ENCODE results near the gene PLD3. TPM values are rescaled to one million over a fixed set of nuclear protein-coding genes. Genes with fewer than 3 reads are reported as not detected.

The PLD3 gene
- total RNA-seq, 1 donor from 2014 or later = 155 TPM

- no peak for DNase-seq (ENCODE audit: low read depth, low spot score)
These were observed 63.5 kb downstream of the PLD3 start for GRCh38 chr19:40411958-40412499.

DNA sequence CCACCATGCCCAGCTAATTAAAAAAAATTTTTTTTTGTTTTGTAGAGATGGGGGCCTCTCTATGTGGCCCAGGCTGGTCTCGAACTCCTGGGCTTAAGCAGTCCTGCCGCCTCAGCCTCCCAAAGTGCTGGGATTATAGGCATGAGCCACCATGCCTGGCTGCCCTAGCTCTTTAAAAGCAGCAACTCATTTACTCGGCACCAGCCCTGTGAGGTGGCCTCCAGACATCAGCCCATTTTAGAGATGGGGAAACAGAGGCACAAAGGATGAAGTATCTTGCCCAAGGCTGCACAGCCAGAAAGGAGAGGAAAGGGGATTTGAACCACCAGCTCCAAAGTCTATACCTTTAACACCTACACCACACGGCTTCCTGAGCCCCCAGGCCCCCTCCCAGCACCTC, 64.4 kb downstream of the PLD3 start:
- no peak for DNase-seq (ENCODE audit: low read depth, low spot score)

DNA sequence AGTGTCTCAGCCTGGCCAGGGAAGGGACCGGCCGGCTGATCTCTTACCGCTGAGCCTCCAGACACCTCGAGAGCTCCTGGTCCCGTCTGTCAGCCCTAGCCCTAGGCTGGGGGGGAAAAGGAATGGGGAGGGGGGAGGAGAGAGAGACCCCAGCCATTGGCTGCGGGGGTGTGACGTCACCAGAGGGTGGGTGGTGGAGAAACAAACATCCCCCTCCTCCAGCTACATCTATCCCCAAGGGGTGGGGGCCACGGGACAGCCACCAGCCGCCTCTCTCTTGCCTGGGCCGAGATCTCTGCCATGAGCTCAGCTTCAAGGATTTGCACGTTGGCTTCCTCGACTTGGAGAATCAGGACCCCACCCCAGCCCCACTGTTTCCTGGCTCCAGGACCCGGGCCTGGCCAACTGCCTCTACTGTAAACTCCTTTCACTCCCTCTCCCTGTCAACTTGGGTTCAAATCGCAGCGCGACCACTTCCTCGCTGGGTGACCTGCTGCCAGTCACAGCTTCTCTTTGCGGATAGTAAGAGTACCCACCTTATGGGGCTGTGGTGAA, 64.9 kb downstream of the PLD3 start, which contains the start of gene PRX:
TSS of gene PRX (minus strand) at position 88 of the 555 bp plus-strand sequence. CDS start 5,446 bp downstream, outside the sequence.
- DNase-seq (ENCODE audit: low read depth, low spot score) = no peak

DNA sequence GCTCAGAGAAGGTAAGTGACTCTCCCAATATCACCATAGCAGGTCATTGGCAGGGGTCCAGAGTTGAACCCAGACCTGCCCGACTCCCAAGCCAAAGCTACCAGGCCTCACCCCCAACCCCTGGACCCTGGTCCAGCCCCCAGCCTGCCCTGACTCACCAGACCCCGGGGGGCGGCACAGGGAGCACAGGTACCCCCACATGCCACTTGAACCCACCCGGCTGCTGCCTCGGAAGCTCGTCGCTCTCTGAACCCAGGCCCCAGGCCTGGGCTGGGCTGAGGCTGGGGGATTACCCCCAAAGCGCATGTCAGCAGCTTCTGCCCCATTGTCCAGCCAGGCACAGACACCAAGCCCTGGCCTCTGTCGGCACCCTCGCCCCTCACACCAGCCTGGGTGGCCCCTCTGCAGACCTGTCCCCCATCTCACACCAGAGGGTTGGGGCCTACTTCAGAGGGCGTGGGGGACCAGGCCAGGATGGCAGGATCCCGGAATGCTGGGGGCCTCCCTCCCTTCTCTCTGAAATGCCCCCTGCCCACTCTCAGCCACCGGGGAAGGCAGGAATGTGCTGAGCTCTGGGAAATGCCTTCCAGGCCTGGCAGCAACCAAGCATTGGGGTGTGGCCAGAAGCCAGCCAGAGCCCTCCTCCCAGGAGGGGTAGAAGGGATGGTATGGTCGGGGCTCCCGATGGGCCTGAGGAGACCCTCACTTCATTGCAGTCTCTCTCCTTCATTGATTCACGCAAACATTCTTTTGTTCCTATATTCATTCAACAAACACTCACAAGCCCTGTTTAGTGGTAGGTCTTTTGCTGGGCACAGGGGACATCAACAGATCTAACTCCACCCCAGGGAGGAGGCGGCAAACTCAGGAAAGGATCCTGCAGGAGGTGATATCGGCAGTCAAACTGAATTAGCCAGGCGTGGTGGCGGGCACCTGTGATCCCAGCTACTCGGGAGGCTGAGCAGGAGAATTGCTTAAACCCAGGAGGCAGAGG, 66.3 kb downstream of the PLD3 start:
- no peak for DNase-seq (ENCODE audit: low read depth, low spot score)

GRCh38 chr19:40415768-40416167, 67.3 kb downstream of the PLD3 start:
- no peak for DNase-seq (ENCODE audit: low read depth, low spot score)

DNA sequence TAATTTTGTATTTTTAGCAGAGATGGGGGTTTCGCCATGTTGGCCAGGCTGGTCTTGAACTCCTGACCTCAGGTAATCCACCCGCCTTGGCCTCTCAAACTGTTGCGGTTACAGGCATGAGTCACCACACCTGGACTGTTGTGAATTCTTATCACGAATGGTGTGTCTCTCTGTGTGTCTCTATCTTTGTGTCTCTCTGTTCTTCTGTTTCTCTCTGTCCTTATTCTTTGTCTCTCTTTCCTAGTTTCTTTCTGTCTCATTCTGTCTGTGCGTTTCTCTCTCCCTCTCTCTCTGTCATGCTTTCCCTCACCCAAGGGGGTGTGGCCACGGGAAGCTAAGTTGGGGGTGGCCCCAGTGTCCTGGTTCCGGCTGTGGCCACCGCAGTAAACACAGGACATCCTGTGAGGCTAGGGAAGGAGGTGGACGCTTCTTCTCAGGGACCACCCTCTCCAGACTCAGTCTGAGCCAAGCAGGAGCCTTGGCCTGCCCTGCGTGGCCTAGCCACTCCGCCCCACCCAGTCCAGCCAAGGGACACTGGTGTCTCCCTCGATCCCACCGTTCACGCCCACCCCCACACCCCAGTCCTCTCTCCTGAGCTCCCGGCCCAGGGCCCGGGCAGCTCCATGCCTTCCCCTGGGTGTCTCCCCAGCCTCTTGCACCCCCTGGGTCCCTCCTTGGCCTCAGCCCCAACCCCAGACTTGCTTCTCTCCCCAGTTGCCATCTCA, 68.6 kb downstream of the PLD3 start:
- no peak for DNase-seq (ENCODE audit: low read depth, low spot score)

DNA sequence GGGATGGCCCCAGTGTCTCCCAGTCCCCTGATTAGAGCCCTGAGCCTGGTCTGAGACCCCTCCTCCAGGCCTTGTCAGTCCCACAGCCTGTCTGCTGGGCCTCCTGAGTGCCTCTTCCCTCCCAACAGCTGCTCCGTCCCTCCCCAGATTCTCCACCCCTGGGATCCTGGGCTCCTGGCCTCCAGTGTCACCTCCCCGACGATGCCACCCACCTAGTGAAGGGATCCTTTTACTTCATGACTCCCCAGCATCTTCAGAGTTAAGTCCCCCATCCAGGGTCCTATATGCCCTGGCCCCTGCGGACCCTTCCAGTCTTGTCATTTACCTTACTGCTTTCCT, 69.1 kb downstream of the PLD3 start:
- no peak for DNase-seq (ENCODE audit: low read depth, low spot score)

DNA sequence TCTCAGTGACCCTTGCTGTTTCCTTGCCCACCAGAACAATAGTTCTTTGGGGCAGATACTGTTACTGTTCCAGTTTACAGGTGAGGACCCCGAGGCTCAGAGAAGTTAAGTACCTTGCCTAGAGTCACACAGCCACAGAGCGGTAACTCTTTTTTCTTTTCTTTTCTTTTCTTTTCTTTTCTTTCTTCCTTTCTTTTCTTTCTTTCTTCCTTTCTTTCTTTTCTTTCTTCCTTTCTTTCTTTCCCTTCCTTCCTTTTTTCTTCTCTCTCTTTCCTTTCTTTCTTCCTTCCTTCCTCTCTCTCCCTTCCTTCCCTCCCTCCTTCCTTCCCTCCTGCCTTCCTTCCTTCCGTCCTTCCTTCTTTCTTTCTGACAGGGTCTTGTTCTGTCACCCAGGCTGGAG, 69.5 kb downstream of the PLD3 start:
- DNase-seq (ENCODE audit: low read depth, low spot score) = no peak

DNA sequence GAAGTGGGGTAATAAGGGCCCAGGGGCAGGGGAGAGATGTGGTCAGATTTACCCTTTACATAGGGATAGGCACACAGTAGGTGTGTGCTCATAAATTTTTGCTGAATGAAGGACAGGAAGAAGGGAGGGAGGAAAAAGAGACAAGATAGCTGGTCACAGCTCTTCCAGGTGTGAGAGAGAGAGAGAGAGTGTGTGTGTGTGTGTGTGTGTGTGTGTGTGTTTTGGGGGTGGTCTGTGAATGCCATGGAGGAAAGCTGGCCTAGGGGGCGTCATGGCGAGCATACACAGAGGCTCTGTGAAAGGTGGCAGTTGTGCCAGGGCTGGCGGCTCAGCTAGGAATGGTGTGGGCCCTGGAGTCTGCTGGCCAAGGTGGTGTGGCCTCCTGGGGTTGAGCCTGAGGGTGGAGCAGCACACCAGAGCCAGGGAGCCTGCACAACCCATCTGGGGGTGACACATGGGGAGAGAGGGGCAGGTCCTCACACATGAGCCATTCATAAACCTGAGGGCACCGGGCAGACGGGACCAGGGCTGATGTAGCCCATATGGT, 70.6 kb downstream of the PLD3 start:
- DNase-seq (ENCODE audit: low read depth, low spot score) = no peak

- no peak for DNase-seq (ENCODE audit: low read depth, low spot score)
These were observed 71.3 kb downstream of the PLD3 start for GRCh38 chr19:40419780-40420179.

- DNase-seq (ENCODE audit: low read depth, low spot score) = no peak
These were observed 71.9 kb downstream of the PLD3 start for GRCh38 chr19:40420451-40420765.

GRCh38 chr19:40420766-40421765, 72.6 kb downstream of the PLD3 start:
- DNase-seq (ENCODE audit: low read depth, low spot score) = peak; percentile 75

DNA sequence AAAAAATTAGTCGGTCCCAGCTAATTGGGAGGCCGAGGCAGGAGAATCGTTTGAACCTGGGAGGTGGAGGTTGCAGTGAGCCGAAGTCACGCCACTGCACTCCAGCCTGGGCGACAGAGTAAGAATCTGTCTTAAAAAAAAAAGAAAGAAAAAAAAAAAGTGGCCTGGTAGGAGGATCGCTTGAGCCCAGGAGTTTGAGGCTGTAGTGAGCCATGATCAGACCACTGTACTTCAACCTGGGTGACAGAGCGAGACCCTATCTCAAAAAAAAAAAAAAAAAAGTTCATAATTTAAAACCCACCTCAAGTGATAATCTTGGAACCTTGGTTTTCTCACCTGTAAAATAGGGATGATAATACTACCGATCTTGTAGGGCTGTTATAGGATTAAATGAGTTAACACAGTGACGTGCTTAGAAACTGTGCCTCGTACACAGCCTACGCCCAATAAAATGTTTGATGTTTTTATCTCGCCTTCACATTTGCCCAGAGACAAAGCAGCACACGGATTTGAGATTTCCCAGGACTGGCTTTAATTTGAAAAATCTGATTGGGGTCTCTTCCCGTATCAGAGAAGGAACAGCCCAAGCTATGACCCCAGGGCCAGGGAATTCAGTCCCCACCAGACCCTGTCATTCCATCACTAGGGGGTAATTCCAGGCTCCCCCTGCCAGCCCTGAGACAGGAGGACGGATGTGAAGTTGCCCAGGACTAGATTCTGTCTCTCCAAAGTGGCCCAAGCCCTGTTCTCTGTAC, 73.7 kb downstream of the PLD3 start:
- no peak for DNase-seq (ENCODE audit: low read depth, low spot score)

DNA sequence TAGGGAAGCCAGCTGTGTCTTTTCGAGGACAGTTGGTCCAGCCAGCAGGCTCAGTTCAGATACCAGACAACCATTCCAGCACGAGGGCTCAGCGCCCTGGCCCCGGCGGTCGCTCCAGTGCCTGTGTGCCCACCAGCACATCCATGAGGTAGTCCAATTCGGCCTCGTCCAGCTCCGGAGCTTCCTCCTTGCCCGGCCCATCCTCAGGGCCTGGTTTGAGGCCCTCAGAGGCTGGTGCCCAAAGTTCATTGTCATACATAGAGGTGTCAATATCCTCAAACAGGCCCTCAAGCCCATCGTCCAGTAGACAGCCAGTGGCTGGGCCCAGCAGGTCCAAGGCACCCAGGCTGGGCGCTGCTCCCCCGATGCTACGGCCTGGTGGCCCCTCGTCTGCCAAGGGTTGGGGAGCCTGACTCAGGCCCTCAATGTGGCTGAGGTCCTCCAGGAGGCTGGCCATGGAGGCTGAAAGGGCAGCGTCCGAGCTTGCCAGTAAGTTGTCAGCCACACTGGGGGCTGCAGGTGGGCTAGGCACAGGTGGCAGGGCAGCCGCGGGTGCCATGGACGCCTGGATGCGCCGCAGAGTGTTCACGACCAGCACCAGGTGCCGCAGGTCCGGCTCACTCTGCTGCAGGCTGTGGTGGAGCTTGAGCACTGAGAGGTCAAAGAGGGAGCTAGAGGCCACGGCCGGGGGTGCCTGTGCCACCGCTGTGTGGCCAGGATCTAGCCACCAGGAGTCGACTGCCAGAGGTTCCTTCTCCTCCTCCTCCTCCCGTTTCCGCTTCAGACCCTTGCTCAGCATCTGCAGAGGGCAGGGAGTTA, 74.5 kb downstream of the PLD3 start:
- DNase-seq (ENCODE audit: low read depth, low spot score) = no peak

DNA sequence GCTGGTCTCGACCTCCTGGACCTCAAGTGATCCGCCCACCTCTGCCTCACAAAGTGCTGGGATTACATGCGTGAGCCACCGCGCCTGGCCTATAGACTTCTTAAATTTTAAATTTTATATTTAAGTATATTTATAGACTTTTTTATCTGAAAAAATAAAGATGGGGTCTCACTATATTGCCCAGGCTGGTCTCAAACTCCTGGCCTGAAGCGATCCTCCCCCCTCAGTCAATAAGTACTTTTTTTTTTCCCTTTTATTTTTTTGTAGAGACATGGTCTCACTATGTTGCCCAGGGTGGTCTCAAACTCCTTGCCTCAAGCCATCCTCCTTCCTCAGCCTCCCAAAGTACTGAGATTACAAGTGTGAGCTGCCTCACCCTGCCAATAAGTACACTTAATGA, 75.4 kb downstream of the PLD3 start:
- DNase-seq (ENCODE audit: low read depth, low spot score) = no peak

DNA sequence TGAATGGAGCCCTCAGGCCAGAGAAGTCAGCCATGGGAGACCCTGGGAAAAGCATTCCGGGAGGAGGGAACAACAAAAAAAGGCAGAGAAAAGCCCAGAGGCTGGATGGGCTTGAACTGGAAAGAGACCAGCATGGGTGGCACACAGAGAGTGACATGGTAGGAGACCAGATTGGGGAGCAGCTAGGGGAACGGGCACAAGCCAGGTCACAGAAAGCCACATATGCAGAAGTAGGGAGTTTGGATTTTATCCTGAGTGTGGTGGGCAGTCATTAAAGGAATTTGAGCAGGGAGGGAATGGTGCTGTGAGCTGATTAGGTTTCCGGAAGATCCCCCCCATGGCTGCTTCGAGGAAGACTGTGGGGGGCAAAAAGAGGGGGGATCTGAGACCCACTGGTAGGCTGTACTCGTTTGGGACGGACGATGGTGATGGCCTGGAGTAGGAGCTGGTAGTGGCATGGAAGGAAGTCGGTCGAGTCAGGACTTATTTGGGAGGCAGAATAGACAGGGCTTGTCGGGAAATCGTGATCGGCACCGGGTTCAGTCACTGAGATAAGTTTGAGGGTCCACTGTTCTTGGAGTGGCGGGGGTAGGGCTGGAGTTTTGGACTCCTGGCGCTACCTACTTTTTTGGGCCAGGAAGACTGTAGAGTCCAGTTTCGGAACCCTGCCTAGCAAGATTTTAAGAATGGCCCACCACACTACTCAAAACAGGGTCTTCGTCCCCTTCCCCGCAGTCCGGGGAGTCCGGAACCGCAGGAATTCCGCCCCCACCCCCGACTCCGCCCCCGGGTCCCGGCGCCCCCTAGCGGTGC, 76.3 kb downstream of the PLD3 start:
- DNase-seq (ENCODE audit: low read depth, low spot score) = no peak

GRCh38 chr19:40425450-40426287, 77.2 kb downstream of the PLD3 start, which contains the start of gene SERTAD1:
TSS of gene SERTAD1 (minus strand) at chr19:40425992. CDS start at chr19:40423546, 2,446 bp downstream.
- peak; percentile 98 for DNase-seq (ENCODE audit: low read depth, low spot score)

Data from pulmonary artery endothelial cell (primary cell).